ENCODE measurements around the gene RALGPS2. TPM values are rescaled to one million over a fixed set of nuclear protein-coding genes. Genes with fewer than 3 reads are reported as not detected.

RALGPS2 gene
- total and polyA plus RNA-seq, 9 of the 15 experiments (the other 6 are each of a cell fraction or from before 2014, with no cell fraction given): 0.28 to 6.5 (median 2.6) TPM

GRCh38 chr1:178772952-178773351 lies 47.9 kb downstream of the RALGPS2 start:
- in situ Hi-C loops (cut with MboI) (no loop called here), intact Hi-C loops (cut with micrococcal nuclease) (loop anchor here (5.0 kb wide), 2 partner anchors 309 to 419 kb away; partner anchors contain the start of gene TOR3A)
- ChIA-PET POLR2A (interaction anchor here (0.6 to 1.0 kb wide), 2 partner anchors 12 to 37 kb away, joined by 3 to 4 read pairs; no protein-coding TSS in a partner anchor), CTCF (ENCODE audit: low intra/inter-chr PET ratio) (no interaction called here)
- H3K4me1 ChIP-seq (replicated peaks in 1 of 2; ENCODE audit: control insufficient read depth in 2 of 2, insufficient read depth in 2 of 2, low read length in 2 of 2): no peaks in the 10 kb centered on the region
- no peak overlapping the region for H3K9ac ChIP-seq (ENCODE audit: insufficient read depth in 1 of 2, low read depth in 2 of 2, low read length in 2 of 2)
- no peak overlapping the region for H3K4me3 ChIP-seq
- BruUV-seq (replicated peaks): no TSS peak
- no peak overlapping the region for H2AFZ ChIP-seq (ENCODE audit: low read depth, low read length)
- no peak for ATAC-seq
- no peaks in the 10 kb centered on the region for H3K9me1 ChIP-seq (ENCODE audit: control insufficient read depth, insufficient read depth, low read length)
- H3K36me3 ChIP-seq (ENCODE audit: control insufficient read depth, insufficient read depth, low read length): no peaks in the 10 kb centered on the region
- WGBS (ENCODE audit: insufficient coverage, low coverage, missing lambda C conversion rate): 12% methylated on average over 5 of the region's 5 CpGs
- H3K27ac ChIP-seq (ENCODE audit: extremely low read depth, low read depth, low read length): no peak overlapping the region
- no peaks in the 10 kb centered on the region for H3K79me2 ChIP-seq (ENCODE audit: control insufficient read depth, insufficient read depth, low read length)
- no peak for FAIRE-seq
- H3K9me3 ChIP-seq (replicated peaks; ENCODE audit: control insufficient read depth, insufficient read depth, low read depth, low read length): no peaks in the 10 kb centered on the region
- TF ChIP-seq MITF (IDR thresholded peaks at IDR 0.05) (no peak), E2F6 (IDR thresholded peaks at IDR 0.05; ENCODE audit: borderline replicate concordance in 1 of 2, extremely low read depth in 1 of 2, insufficient read depth in 1 of 2, insufficient read length in 1 of 2, low read depth in 1 of 2, low read length in 1 of 2, poor library complexity in 1 of 2, severe bottlenecking in 1 of 2) (peak in 1 of 2 experiments; percentile 9), DPF2 (IDR thresholded peaks at IDR 0.05) (no peak), DDX20 (tag; IDR thresholded peaks at IDR 0.05; ENCODE audit: low read depth) (no peak), CEBPB (tag; IDR thresholded peaks at IDR 0.05) (peak; percentile 44; the same call in 1 of the 2 replicates), ATF6 (CRISPR knock-in tag; IDR thresholded peaks at IDR 0.05) (no peak), ZNF165 (CRISPR knock-in tag; IDR thresholded peaks at IDR 0.05; ENCODE audit: borderline replicate concordance) (no peak), PCBP2 (IDR thresholded peaks at IDR 0.05; ENCODE audit: low read depth, low read length, poor library complexity, severe bottlenecking) (no peak), CEBPG (CRISPR knock-in tag; IDR thresholded peaks at IDR 0.05) (no peak), CEBPG (tag; conservative IDR thresholded peaks at IDR 0.05 in 1 of 2, IDR thresholded peaks at IDR 0.05 in 1 of 2) (peak; percentile 31 to 64; a peak in 1 of 4 replicates), ATF3 (IDR thresholded peaks at IDR 0.05) (peak; percentile 67), ATF3 (CRISPR knock-in tag; conservative IDR thresholded peaks at IDR 0.05) (no peak), SRF (CRISPR knock-in tag; IDR thresholded peaks at IDR 0.05) (no peak), ATF2 (CRISPR knock-in tag; IDR thresholded peaks at IDR 0.05) (no peak)
- no peaks in the 10 kb centered on the region for H3K27me3 ChIP-seq (ENCODE audit: control insufficient read depth in 2 of 2, insufficient read depth in 2 of 2, low read length in 2 of 2)
- H3K4me2 ChIP-seq (ENCODE audit: insufficient read depth, low read length): no peak overlapping the region
- DNase-seq (ENCODE audit: extremely low read depth in 1 of 4, low spot score in 3 of 4): no peak
- no peaks in the 10 kb centered on the region for H4K20me1 ChIP-seq (replicated peaks; ENCODE audit: control insufficient read depth, insufficient read depth, low read length)
